Activated CD8-positive, alpha-beta T cell treated with anti-CD3 and anti-CD28 coated beads for 36 hours (primary cell): ENCODE measurements around the gene DOCK4. TPM values are rescaled to one million over a fixed set of nuclear protein-coding genes. Genes with fewer than 3 reads are reported as not detected.

Experiments
- ATAC-seq: fragments of 200-7000 bp; cut with Tn5 transposase; one replicate; pipeline ENCODE4 v1.10.0; 2021; ENCODE audit warnings: mild to moderate bottlenecking, moderate library complexity
- CTCF ChIA-PET: fragments of 350-600 bp; sonication (Branson Sonifier 250); formaldehyde crosslinking; loops from one replicate; lab custom pipeline; 2021; ENCODE audit warnings: antibody characterized with exemption; lab: Charles Lee
- POLR2A ChIA-PET: fragments of 350-600 bp; sonication (Branson Sonifier 250); formaldehyde crosslinking; loops from one replicate; lab custom pipeline; 2021; ENCODE audit warnings: antibody characterized with exemption; lab: Charles Lee
- DNase-seq: peaks from one replicate; pipeline ENCODE4 v3.0.0-alpha.2; 2020
- H3K27ac Mint-ChIP-seq: one replicate; pipeline ENCODE4 v1.8.0; 2021; ENCODE audit warnings: mild to moderate bottlenecking, mixed read lengths
- H3K27me3 Mint-ChIP-seq: one replicate; pipeline ENCODE4 v1.8.0; 2021; ENCODE audit warnings: mixed read lengths
- H3K36me3 Mint-ChIP-seq: one replicate; pipeline ENCODE4 v1.8.0; 2021; ENCODE audit warnings: low read depth, mixed read lengths
- H3K4me1 Mint-ChIP-seq: one replicate; pipeline ENCODE4 v1.8.0; 2021; ENCODE audit warnings: low read depth, mixed read lengths
- H3K4me3 Mint-ChIP-seq: one replicate; pipeline ENCODE4 v1.8.0; 2021; ENCODE audit warnings: mild to moderate bottlenecking, moderate library complexity, mixed read lengths
- H3K9me3 Mint-ChIP-seq: one replicate; pipeline ENCODE4 v1.8.0; 2021; ENCODE audit warnings: mixed read lengths
- CTCF ChIP-seq: fragments of 200-600 bp; IDR thresholded peaks from one replicate; pipeline ENCODE4 v1.8.0; 2022; ENCODE audit warnings: antibody characterized with exemption, mild to moderate bottlenecking
- intact Hi-C: fragments of 100-400 bp; cut with micrococcal nuclease; formaldehyde crosslinking; loops from one replicate; pipeline ENCODE4 v1.10.0; 2022
- total RNA-seq, 2 experiments: library from RNA; stranded (reverse); gene quantifications; one replicate each; pipeline ENCODE4 v1.2.3, GENCODE V29; 2021

Gene DOCK4
- total RNA-seq, 2 experiments from 2014 or later, result 0.31 to 0.32 TPM

- ATAC-seq, result no peak
- POLR2A ChIA-PET, result no interaction called here
- Mint-ChIP-seq H3K4me1 (peaks cover 9% of the 10 kb centered on the region), H3K4me3 (no peak overlapping the region), H3K27me3 (no peaks in the 10 kb centered on the region), H3K9me3 (peaks cover 13% of the 10 kb centered on the region), H3K36me3 (peaks cover 26% of the 10 kb centered on the region), H3K27ac (no peak overlapping the region)
- intact Hi-C loops, result no loop called here
- DNase-seq, result no peak
- TF ChIP-seq CTCF, result no peak
- CTCF ChIA-PET, result no interaction called here
These were observed 30.4 kb upstream of the DOCK4 start for GRCh38 chr7:112236597-112236996.

- no peak overlapping the region for H3K4me3 Mint-ChIP-seq
- peaks cover 11% of the 10 kb centered on the region for H3K4me1 Mint-ChIP-seq
- ATAC-seq (no peak), DNase-seq (no peak)
- CTCF ChIA-PET, result no interaction called here
- TF ChIP-seq CTCF, result no peak
- POLR2A ChIA-PET, result interaction anchor here (1.1 kb wide), 1 partner anchor 20 kb away, joined by 3 read pairs; no protein-coding TSS in a partner anchor
- H3K27me3 Mint-ChIP-seq, result no peaks in the 10 kb centered on the region
- H3K27ac Mint-ChIP-seq, result no peak overlapping the region
- H3K36me3 Mint-ChIP-seq, result peaks cover 21% of the 10 kb centered on the region
- intact Hi-C loops, result no loop called here
- peaks cover 4% of the 10 kb centered on the region for H3K9me3 Mint-ChIP-seq
These were observed 27.9 kb upstream of the DOCK4 start for GRCh38 chr7:112234147-112234546.

DNA sequence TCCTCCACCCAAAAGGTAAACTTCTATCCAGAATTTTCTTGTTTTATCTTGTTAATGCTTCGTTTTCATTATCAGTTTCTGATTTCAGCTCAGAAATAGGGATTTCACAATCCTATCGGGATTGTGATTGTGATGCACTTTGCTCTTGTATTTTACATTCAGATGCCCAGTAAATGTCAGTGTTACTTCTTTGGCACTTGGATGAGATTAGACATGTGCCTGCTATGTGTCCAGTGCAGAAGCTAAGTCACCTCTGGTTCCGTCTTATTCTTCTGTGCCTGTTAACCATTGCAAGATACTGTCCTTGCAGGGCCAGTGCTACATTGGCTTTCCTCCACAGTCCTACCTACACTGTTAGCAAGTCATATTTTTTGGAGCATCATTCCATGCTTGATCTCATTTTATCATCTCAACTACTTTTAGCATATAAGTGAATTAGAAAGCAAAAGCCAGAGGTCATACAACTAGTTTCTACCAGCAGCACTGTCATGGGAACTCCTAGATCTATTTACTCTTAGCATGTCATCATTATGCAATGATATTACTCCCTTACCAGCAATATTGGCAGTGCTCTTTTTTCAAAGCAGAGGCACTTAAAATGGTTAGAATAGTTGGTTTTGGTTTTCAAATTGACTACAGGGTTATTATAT is 27.0 kb upstream of the DOCK4 start:
- no peak overlapping the region for H3K4me3 Mint-ChIP-seq
- peaks cover 21% of the 10 kb centered on the region for H3K36me3 Mint-ChIP-seq
- no peak for TF ChIP-seq CTCF
- CTCF ChIA-PET, result no interaction called here
- POLR2A ChIA-PET, result no interaction called here
- H3K4me1 Mint-ChIP-seq, result peaks cover 12% of the 10 kb centered on the region
- ATAC-seq (no peak), DNase-seq (no peak)
- H3K9me3 Mint-ChIP-seq, result peaks cover 4% of the 10 kb centered on the region
- no peaks in the 10 kb centered on the region for H3K27me3 Mint-ChIP-seq
- intact Hi-C loops, result no loop called here
- no peak overlapping the region for H3K27ac Mint-ChIP-seq

GRCh38 chr7:112232212-112232978 is 26.2 kb upstream of the DOCK4 start:
- H3K9me3 Mint-ChIP-seq, result peaks cover 4% of the 10 kb centered on the region
- intact Hi-C loops, result no loop called here
- no peak overlapping the region for H3K27ac Mint-ChIP-seq
- ChIA-PET CTCF (no interaction called here), POLR2A (no interaction called here)
- DNase-seq (no peak), ATAC-seq (no peak)
- H3K4me3 Mint-ChIP-seq, result no peak overlapping the region
- no peak for TF ChIP-seq CTCF
- peaks cover 15% of the 10 kb centered on the region for H3K4me1 Mint-ChIP-seq
- peaks cover 17% of the 10 kb centered on the region for H3K36me3 Mint-ChIP-seq
- no peaks in the 10 kb centered on the region for H3K27me3 Mint-ChIP-seq

DNA sequence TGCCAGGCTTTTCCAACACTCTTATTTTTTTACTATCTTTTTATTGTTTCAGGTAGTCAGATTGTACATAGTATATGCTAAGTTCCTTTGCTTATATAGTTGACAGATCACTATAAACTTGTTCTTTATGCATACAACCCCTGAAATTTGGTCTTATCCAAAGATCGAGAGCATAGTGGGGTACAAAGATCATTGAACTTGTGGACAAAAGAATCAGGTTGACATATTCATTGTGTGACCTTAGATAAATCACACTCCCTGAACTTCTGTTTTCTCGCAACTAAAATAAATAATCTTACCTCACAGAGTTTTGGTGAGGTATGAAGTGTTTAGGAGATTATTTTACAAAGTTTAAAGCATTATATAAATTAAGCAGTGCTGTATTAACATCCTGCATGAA is 22.4 kb upstream of the DOCK4 start:
- DNase-seq, result no peak
- H3K4me3 Mint-ChIP-seq, result no peak overlapping the region
- H3K27ac Mint-ChIP-seq, result no peak overlapping the region
- H3K36me3 Mint-ChIP-seq, result peaks cover 7% of the 10 kb centered on the region
- H3K4me1 Mint-ChIP-seq, result peaks cover 25% of the 10 kb centered on the region
- CTCF ChIA-PET, result no interaction called here
- no peak for ATAC-seq
- H3K27me3 Mint-ChIP-seq, result no peaks in the 10 kb centered on the region
- intact Hi-C loops, result no loop called here
- peaks cover 2% of the 10 kb centered on the region for H3K9me3 Mint-ChIP-seq
- no peak for TF ChIP-seq CTCF
- POLR2A ChIA-PET, result no interaction called here
